ENCODE measurements around the gene TJP2.

The TJP2 gene

DNA sequence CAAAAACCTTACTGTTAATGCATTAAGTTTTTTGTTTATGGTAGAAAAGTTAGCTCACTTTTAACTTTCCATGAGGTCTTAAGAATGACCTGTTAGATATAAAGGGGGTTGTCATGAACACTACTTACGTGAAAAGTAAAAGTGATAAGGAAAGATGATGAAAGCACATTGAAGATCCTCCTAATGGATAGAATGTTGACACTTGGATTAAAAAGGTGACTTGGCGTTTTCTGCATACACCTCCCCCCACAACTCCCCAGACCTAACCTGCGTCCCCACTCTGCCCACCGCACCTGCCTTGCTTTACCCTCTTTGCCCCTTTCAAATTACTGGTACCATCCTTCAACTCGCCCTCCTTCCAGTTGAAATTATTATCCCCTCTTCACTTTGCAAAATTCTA is 32.0 kb downstream of the TJP2 start:
- no peak overlapping the region for H3K27ac ChIP-seq (ENCODE audit: low read depth, low read length, poor library complexity, severe bottlenecking)
- TF ChIP-seq, protein P1, sequence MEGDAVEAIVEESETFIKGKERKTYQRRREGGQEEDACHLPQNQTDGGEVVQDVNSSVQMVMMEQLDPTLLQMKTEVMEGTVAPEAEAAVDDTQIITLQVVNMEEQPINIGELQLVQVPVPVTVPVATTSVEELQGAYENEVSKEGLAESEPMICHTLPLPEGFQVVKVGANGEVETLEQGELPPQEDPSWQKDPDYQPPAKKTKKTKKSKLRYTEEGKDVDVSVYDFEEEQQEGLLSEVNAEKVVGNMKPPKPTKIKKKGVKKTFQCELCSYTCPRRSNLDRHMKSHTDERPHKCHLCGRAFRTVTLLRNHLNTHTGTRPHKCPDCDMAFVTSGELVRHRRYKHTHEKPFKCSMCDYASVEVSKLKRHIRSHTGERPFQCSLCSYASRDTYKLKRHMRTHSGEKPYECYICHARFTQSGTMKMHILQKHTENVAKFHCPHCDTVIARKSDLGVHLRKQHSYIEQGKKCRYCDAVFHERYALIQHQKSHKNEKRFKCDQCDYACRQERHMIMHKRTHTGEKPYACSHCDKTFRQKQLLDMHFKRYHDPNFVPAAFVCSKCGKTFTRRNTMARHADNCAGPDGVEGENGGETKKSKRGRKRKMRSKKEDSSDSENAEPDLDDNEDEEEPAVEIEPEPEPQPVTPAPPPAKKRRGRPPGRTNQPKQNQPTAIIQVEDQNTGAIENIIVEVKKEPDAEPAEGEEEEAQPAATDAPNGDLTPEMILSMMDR (IDR thresholded peaks at IDR 0.05; ENCODE audit: low read length), result no peak
- TF ChIP-seq EZH2 (IDR thresholded peaks at IDR 0.05; ENCODE audit: borderline replicate concordance, low read length), result no peak
- no peak overlapping the region for H3K4me2 ChIP-seq (ENCODE audit: low read length)
- H3K9me2 ChIP-seq (ENCODE audit: low read depth, low read length), result no peaks in the 10 kb centered on the region
- no peaks in the 10 kb centered on the region for H3K4me1 ChIP-seq (ENCODE audit: insufficient read depth, low read length, severe bottlenecking)
- no peak overlapping the region for H3K9ac ChIP-seq (ENCODE audit: low read length)
- H3K36me3 ChIP-seq (ENCODE audit: insufficient read depth, low read length), result no peaks in the 10 kb centered on the region
- H3K27me3 ChIP-seq (ENCODE audit: insufficient read depth, low read length), result no peaks in the 10 kb centered on the region
- H3F3A ChIP-seq (ENCODE audit: insufficient read depth, low read length), result no peaks in the 10 kb centered on the region
- no peaks in the 10 kb centered on the region for H4K20me1 ChIP-seq (ENCODE audit: insufficient read depth, low read length)
- no peaks in the 10 kb centered on the region for H3K79me2 ChIP-seq (ENCODE audit: insufficient read depth, low read length)
- no peak overlapping the region for H2AFZ ChIP-seq (ENCODE audit: low read length)
- no peaks in the 10 kb centered on the region for H3K9me3 ChIP-seq (ENCODE audit: low read length)
- no peak overlapping the region for H3K4me3 ChIP-seq (ENCODE audit: low read depth, low read length, poor library complexity, severe bottlenecking)

DNA sequence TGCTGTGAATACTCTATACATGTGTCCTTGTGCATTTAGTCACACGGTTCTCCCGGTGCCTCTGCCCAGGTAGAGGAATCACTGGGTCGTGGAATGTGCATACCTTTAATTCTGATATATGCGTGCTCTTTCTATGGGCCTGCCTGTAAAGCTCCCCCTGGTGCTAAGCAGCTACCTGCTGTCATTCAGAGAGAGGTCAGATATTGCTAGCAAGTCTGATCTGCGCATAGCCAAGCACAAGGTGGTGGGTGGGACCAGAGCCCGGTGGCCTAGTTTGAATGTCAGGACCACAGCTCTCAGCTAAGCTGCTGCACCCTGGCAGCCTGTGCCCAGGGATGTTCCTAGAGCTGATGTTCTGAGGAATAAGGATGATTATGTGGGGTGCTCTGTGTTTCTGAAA is 33.4 kb downstream of the TJP2 start:
- Histone ChIP-seq H3K4me3 (ENCODE audit: low read depth, low read length, poor library complexity, severe bottlenecking) (no peak overlapping the region), H3K27me3 (ENCODE audit: insufficient read depth, low read length) (no peaks in the 10 kb centered on the region), H3K27ac (ENCODE audit: low read depth, low read length, poor library complexity, severe bottlenecking) (no peak overlapping the region), H2AFZ (ENCODE audit: low read length) (no peak overlapping the region), H3K36me3 (ENCODE audit: insufficient read depth, low read length) (no peaks in the 10 kb centered on the region), H3K9ac (ENCODE audit: low read length) (no peak overlapping the region), H3K4me1 (ENCODE audit: insufficient read depth, low read length, severe bottlenecking) (no peaks in the 10 kb centered on the region), H3K79me2 (ENCODE audit: insufficient read depth, low read length) (no peaks in the 10 kb centered on the region), H3K9me2 (ENCODE audit: low read depth, low read length) (no peaks in the 10 kb centered on the region), H3F3A (ENCODE audit: insufficient read depth, low read length) (no peaks in the 10 kb centered on the region), H3K9me3 (ENCODE audit: low read length) (no peaks in the 10 kb centered on the region), H4K20me1 (ENCODE audit: insufficient read depth, low read length) (no peaks in the 10 kb centered on the region), H3K4me2 (ENCODE audit: low read length) (no peak overlapping the region)
- no peak for TF ChIP-seq EZH2 (IDR thresholded peaks at IDR 0.05; ENCODE audit: borderline replicate concordance, low read length)
- TF ChIP-seq, protein P1 (IDR thresholded peaks at IDR 0.05; ENCODE audit: low read length), result peak; percentile 58

DNA sequence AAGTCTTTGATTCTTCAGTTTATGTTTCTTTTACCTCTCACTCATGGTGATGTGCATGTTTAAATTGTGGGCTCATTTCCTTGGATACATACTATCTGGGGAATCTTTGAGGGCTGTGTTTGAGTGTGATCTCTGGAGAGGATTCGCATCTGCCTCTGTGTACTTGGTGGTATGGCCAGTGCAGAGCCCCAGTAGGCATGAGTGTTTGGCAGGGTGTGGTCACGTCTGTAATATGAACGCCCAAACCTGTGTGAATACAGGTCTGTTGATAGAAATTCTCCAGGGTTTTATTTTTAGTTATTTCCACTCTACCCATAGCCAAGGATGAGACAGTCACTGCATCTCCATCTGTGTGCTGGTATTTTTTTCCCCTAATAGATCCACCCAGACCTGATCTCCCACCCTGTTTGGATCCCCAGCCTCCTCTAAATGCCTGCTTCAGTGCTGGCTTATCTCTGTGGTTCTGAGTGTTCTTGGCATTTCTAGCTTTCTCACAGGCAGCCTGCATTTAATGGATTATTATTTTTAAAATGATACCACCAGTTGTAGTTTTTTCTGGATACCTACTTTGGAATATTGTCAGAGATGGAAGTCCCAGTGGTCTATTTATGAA is 37.5 kb downstream of the TJP2 start:
- Histone ChIP-seq H3K9me2 (ENCODE audit: low read depth, low read length) (no peaks in the 10 kb centered on the region), H3K27ac (ENCODE audit: low read depth, low read length, poor library complexity, severe bottlenecking) (no peak overlapping the region), H3K27me3 (ENCODE audit: insufficient read depth, low read length) (no peaks in the 10 kb centered on the region), H2AFZ (ENCODE audit: low read length) (no peak overlapping the region), H3K9me3 (ENCODE audit: low read length) (no peaks in the 10 kb centered on the region), H3K79me2 (ENCODE audit: insufficient read depth, low read length) (no peaks in the 10 kb centered on the region), H4K20me1 (ENCODE audit: insufficient read depth, low read length) (no peaks in the 10 kb centered on the region), H3F3A (ENCODE audit: insufficient read depth, low read length) (no peaks in the 10 kb centered on the region), H3K4me2 (ENCODE audit: low read length) (no peak overlapping the region), H3K4me1 (ENCODE audit: insufficient read depth, low read length, severe bottlenecking) (no peaks in the 10 kb centered on the region), H3K36me3 (ENCODE audit: insufficient read depth, low read length) (no peaks in the 10 kb centered on the region), H3K9ac (ENCODE audit: low read length) (no peak overlapping the region), H3K4me3 (ENCODE audit: low read depth, low read length, poor library complexity, severe bottlenecking) (no peak overlapping the region)
- TF ChIP-seq, protein P1 (IDR thresholded peaks at IDR 0.05; ENCODE audit: low read length), result no peak
- no peak for TF ChIP-seq EZH2 (IDR thresholded peaks at IDR 0.05; ENCODE audit: borderline replicate concordance, low read length)
